ENCODE results near the gene MRNIP. TPM values are rescaled to one million over a fixed set of nuclear protein-coding genes. Genes with fewer than 3 reads are reported as not detected.
A peak's percentile ranks its signal among the peaks of the same experiment; 100 is the strongest.

The MRNIP gene
- total and polyA plus RNA-seq, 2 of the 8 experiments (the other 6 are each of a cell fraction or from before 2014, with no cell fraction given): 29.6 TPM

DNA sequence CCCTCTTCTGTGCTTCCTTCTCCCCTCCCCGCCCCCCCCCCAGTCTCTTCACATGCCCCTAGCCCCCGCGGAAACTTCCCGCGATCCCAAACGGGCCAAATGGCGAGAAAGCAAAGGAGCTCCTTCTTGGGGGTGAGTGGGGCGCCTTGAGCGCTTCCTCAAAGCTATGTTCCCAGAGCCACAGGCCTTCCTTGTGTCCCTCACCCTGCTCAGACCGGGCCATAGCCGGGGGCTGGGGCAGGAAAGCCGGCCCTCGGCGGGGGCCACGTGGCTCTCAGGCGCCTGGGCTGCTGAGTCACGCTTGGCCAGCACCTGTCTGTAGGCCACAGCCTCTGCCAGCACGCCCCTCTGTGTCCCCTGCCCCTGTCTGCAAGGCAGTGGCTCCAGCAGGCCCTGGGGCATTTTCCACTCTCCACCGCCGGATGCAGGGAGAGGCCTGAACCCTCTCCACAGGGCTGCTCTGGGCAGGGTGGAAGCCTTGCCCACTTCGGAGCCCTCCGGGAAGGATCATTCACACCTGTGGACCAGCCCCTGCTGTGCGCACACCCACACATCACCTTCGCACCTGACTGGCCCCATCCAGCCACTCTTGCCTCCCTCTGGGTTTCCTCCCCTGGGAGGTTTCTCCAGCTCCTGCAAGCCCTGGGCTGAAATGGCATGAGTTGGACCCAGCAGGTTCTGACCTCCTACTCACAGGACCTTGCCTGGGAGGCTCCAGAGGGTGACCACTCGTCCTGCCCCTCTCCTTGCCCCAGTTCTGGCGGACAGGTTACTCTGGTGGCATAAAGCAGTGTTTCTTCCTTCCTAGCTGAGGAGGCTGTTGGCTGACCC, 39.1 kb downstream of the MRNIP start:
- H3K18ac ChIP-seq (ENCODE audit: extremely low read depth, low read length): peak overlapping the region; percentile 99
- H2BK5ac ChIP-seq (ENCODE audit: low read depth, low read length): peak overlapping the region; percentile 96
- peak overlapping the region; percentile 90 for H3K4ac ChIP-seq (replicated peaks; ENCODE audit: insufficient read length, low read depth, low read length)
- no peak overlapping the region for H3K23ac ChIP-seq (ENCODE audit: insufficient read length)
- peak overlapping the region; percentile 98 for H4K91ac ChIP-seq (replicated peaks; ENCODE audit: insufficient read length, low read length)
- H3K9me3 ChIP-seq (ENCODE audit: insufficient read depth in 2 of 2, low read depth in 1 of 2, low read length in 1 of 2): no peaks in the 10 kb centered on the region
- peaks cover 4 to 28% of the 10 kb centered on the region in 2 experiments; a peak in 2 of 4 replicates for H3K79me2 ChIP-seq (ENCODE audit: control insufficient read depth in 1 of 2, insufficient read depth in 2 of 2, low read length in 2 of 2)
- H3K36me3 ChIP-seq (ENCODE audit: control insufficient read depth in 2 of 4, insufficient read depth in 4 of 4, low read length in 3 of 4): peaks cover 6 to 13% (median 9%) of the 10 kb centered on the region in 4 experiments; a peak in 6 of 8 replicates
- H3K27me3 ChIP-seq (replicated peaks in 1 of 4; ENCODE audit: control insufficient read depth in 3 of 4, extremely low read depth in 1 of 4, insufficient read depth in 3 of 4, low read length in 3 of 4): peaks cover 0 to 5% (median 2%) of the 10 kb centered on the region in 4 experiments; a peak in 2 of 7 replicates
- H3K27ac ChIP-seq (ENCODE audit: low read depth, low read length): peak overlapping the region; percentile 67; the same call in 1 of the 2 replicates
- peak overlapping the region; percentile 97 for H2BK12ac ChIP-seq (ENCODE audit: low read depth, low read length)
- peaks cover 8% of the 10 kb centered on the region for H3K79me1 ChIP-seq (ENCODE audit: low read depth, low read length)
- peaks cover 4 to 38% (median 33%) of the 10 kb centered on the region in 4 experiments for H3K4me1 ChIP-seq (replicated peaks in 1 of 4; ENCODE audit: control insufficient read depth in 3 of 4, insufficient read depth in 4 of 4, low read length in 3 of 4)
- CTCF ChIA-PET (ENCODE audit: partially characterized antibody): interaction anchor here (1.1 to 1.8 kb wide), 4 partner anchors 18 to 49 kb away, joined by 3 to 6 read pairs (median 6); no protein-coding TSS in a partner anchor
- peak overlapping the region; percentile 54 to 58 for H3K4me2 ChIP-seq (ENCODE audit: insufficient read depth in 1 of 2, low read depth in 2 of 2, low read length in 2 of 2)
- H2BK20ac ChIP-seq (ENCODE audit: low read length): peak overlapping the region; percentile 99
- peak overlapping the region; percentile 100; the same call in 1 of the 2 replicates for H2BK15ac ChIP-seq (ENCODE audit: low read length)
- peaks cover 8 to 17% of the 10 kb centered on the region in 2 experiments for H4K20me1 ChIP-seq (replicated peaks in 1 of 2; ENCODE audit: control insufficient read depth in 1 of 2, insufficient read depth in 2 of 2, low read length in 2 of 2)
- 37% methylated on average over 22 of the region's 26 CpGs; no CpG with 5 or more reads in 1 of the 2 experiments for WGBS, 2 experiments (ENCODE audit: extremely low coverage in 1 of 2, insufficient coverage in 1 of 2, insufficient read length in 1 of 2, insufficient replicate concordance in 2 of 2, low coverage in 1 of 2, low lambda C conversion rate in 2 of 2, missing lambda C conversion rate in 1 of 2)
- H3K56ac ChIP-seq (replicated peaks; ENCODE audit: insufficient read length, low read depth, low read length): peak overlapping the region; percentile 8
- no peak overlapping the region for H2AFZ ChIP-seq (ENCODE audit: low read length)
- peak overlapping the region in 2 of 4 experiments; percentile 1 to 91; a peak in 4 of 8 replicates for H3K4me3 ChIP-seq (ENCODE audit: extremely low read depth in 1 of 4, insufficient read depth in 2 of 4, low read depth in 3 of 4, low read length in 4 of 4)
- H4K8ac ChIP-seq (ENCODE audit: extremely low read depth, insufficient read depth, low read length): peak overlapping the region; percentile 72
- peak overlapping the region; percentile 95 for H2BK120ac ChIP-seq (replicated peaks; ENCODE audit: low read depth, low read length)
- peak overlapping the region in 2 of 4 experiments; percentile 31 to 49; a peak in 3 of 7 replicates for H3K9ac ChIP-seq (replicated peaks in 1 of 4; ENCODE audit: extremely low read depth in 1 of 4, low read depth in 3 of 4, low read length in 3 of 4)
- peak overlapping the region; percentile 97 for H2AK5ac ChIP-seq (ENCODE audit: low read depth, low read length)
- H3K14ac ChIP-seq (ENCODE audit: insufficient read length): no peak overlapping the region
- peaks cover 15% of the 10 kb centered on the region; the same call in 1 of the 2 replicates for H3K23me2 ChIP-seq (ENCODE audit: low read depth, low read length)
- POLR2A ChIA-PET (ENCODE audit: partially characterized antibody): interaction anchor here (0.6 to 12.6 kb wide), 19 partner anchors 8 to 205 kb away, joined by 3 to 207 read pairs (median 3); partner anchors contain the start of genes HNRNPH1, LTC4S, MGAT4B and MRNIP
- FAIRE-seq: no peak
- peak overlapping the region; percentile 49 for H4K5ac ChIP-seq (ENCODE audit: insufficient read length, low read depth, low read length)
- DNase-seq (ENCODE audit: low read depth in 1 of 2, low spot score in 2 of 2): peak in 1 of 2 experiments; percentile 79
- no peak; the same call in 1 of the 2 replicates for TF ChIP-seq POLR2AphosphoS5 (IDR thresholded peaks at IDR 0.05; ENCODE audit: low read depth, low read length)
- TF ChIP-seq, protein P1, sequence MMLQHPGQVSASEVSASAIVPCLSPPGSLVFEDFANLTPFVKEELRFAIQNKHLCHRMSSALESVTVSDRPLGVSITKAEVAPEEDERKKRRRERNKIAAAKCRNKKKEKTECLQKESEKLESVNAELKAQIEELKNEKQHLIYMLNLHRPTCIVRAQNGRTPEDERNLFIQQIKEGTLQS (IDR thresholded peaks at IDR 0.05; ENCODE audit: insufficient read depth, low read depth, low read length): no peak
- TF ChIP-seq MAFK (IDR thresholded peaks at IDR 0.05; ENCODE audit: low read depth, low read length): peak; percentile 91; the same call in 1 of the 2 replicates
- peak; percentile 32 for TF ChIP-seq RNF2 (IDR thresholded peaks at IDR 0.05; ENCODE audit: borderline replicate concordance, low read depth, low read length, missing control alignments, poor library complexity, severe bottlenecking)
- no peak for TF ChIP-seq TEAD4 (IDR thresholded peaks at IDR 0.05; ENCODE audit: low read depth, low read length)
- peak; percentile 21; the same call in 1 of the 2 replicates for TF ChIP-seq TBP (IDR thresholded peaks at IDR 0.05; ENCODE audit: low read depth, low read length)
- TF ChIP-seq POU5F1 (IDR thresholded peaks at IDR 0.05; ENCODE audit: low read depth, low read length): no peak
- no peak for TF ChIP-seq RXRA (IDR thresholded peaks at IDR 0.05; ENCODE audit: insufficient read depth, low read depth, low read length)
- no peak for TF ChIP-seq RBBP5 (IDR thresholded peaks at IDR 0.05; ENCODE audit: borderline replicate concordance, low read depth, low read length)

All from H1 (cell line).